Cardiac fibroblast (primary cell): ENCODE results near the gene AKAP13.
"Not testable (repeated sequence)": the region's sequence is repeated elsewhere in the genome, so short reads cannot be mapped to it uniquely, and the experiment has no call there.

ENCODE experiments used
- DNase-seq, 2 donors: peaks; one replicate each; pipeline versions ENCODE4 v3.0.0 to v3.0.0-alpha.2; 2010; ENCODE audit warnings: low read depth in 2 of 2
- H3K4me3 ChIP-seq, 2 donors: replicated peaks in 1 of 2; 1 replicate in 1 of 2; 2 replicates in 1 of 2; pipeline ENCODE4 v1.5.1; 2011; ENCODE audit warnings: low read depth in 2 of 2, low read length in 2 of 2, mild to moderate bottlenecking in 2 of 2, moderate library complexity in 1 of 2
- CTCF ChIP-seq: IDR thresholded peaks from one replicate; pipeline ENCODE4 v1.5.1; 2011; ENCODE audit warnings: low read depth, mild to moderate bottlenecking, low read length, inconsistent platforms

Gene AKAP13

GRCh38 chr15:85336880-85337279 lies 43.5 kb upstream of the AKAP13 start:
- no peak for TF ChIP-seq CTCF
- no peak overlapping the region for H3K4me3 ChIP-seq
- DNase-seq: no peak

GRCh38 chr15:85337425-85338074 lies 42.9 kb upstream of the AKAP13 start:
- H3K4me3 ChIP-seq: no peak overlapping the region
- TF ChIP-seq CTCF: no peak
- DNase-seq: peak in 1 of 2 donors; percentile 40

DNA sequence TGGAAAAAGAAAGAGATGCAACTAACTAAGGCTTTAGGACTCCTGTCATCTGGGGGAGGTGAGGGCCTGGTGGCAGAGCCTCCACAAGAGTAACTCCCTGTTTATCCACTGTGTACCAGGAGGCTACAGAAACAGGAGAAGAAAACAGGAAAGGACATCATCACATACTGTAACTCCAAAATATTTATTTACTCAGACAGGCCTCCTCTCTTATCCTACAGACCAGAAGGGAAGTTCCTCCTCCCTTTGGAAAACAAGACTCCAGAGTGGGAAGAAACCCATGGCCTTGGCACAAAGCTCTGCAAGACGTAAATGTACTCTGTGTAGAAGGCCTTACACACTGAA lies 40.1 kb upstream of the AKAP13 start:
- no peak for DNase-seq
- no peak overlapping the region for H3K4me3 ChIP-seq
- no peak for TF ChIP-seq CTCF

GRCh38 chr15:85340852-85341251 lies 39.6 kb upstream of the AKAP13 start:
- no peak for DNase-seq
- no peak for TF ChIP-seq CTCF
- H3K4me3 ChIP-seq: no peak overlapping the region

DNA sequence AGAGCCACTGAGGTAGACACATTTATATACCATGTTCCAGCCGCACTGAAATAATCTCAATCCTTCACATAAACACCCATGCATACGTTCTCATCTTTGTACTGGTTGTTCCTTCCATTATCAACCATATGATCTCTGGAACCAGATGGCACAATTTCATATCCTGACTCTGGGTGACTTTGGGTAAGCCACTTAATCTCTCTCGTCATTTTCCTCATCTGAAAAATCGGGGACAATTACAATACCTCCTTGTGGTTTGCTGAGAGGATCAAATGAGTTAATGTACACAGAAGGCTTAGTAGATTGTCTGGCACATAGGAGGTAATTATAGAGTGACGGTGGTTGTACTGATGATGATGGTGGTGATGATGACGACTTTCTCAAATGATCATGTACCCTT lies 38.2 kb upstream of the AKAP13 start:
- not testable (repeated sequence) for H3K4me3 ChIP-seq, DNase-seq

DNA sequence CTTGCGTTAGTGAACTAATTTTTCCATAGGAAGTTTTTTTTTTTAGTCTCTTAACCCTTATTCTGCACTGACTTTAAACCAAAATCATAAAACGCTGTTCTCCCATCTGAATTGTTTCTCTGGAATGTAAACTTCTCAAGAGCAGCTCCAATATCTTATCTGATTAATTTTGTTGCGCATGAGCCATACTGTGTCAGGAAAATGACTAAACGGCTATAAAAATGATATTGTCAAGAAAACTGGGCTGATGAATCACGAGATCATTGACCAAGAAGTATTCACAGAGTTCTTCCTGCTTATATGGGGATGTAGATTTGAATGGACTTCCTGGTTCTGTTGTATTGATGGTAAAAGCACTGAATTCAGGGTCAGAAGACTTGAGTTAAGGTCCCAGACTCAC lies 37.0 kb upstream of the AKAP13 start:
- not testable (repeated sequence) for H3K4me3 ChIP-seq
- peak; percentile 79 to 95 for DNase-seq

GRCh38 chr15:85344241-85344640 lies 36.2 kb upstream of the AKAP13 start:
- not testable (repeated sequence) for H3K4me3 ChIP-seq
- peak in 1 of 2 donors; percentile 61 for DNase-seq

DNA sequence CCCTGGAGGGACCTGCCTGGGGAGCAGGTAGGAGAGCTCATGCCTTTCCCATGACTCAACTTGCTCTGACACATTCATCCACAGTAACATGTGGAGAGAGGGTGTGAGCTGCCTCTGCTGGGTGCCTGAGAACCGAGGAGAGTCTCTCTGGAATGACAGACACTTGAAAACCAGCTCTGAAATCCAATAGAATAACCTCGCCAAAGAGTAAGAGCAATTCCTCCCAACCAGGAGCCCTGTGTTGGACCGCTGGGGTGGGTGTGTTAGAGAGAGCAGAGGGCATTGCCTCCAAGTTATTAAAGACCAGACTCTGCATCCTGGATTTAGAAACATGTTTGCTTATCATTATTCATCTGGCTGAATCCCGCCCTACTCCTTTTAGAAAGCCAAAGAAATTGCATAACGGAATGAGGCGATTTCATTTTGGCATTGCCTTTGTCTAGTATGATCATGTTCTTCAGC lies 35.7 kb upstream of the AKAP13 start:
- DNase-seq: peak; percentile 63 to 87
- not testable (repeated sequence) for H3K4me3 ChIP-seq

- DNase-seq: peak in 1 of 2 donors; percentile 51
- not testable (repeated sequence) for H3K4me3 ChIP-seq
Measured at GRCh38 chr15:85345196-85345918, 35.0 kb upstream of the AKAP13 start.

- DNase-seq, H3K4me3 ChIP-seq: not testable (repeated sequence)
Measured at GRCh38 chr15:85346462-85347084, 33.8 kb upstream of the AKAP13 start.

- DNase-seq: peak in 1 of 2 donors; percentile 43
- H3K4me3 ChIP-seq: not testable (repeated sequence)
Measured at GRCh38 chr15:85347264-85348047, 32.9 kb upstream of the AKAP13 start.

- H3K4me3 ChIP-seq, DNase-seq: not testable (repeated sequence)
Measured at GRCh38 chr15:85348048-85348766, 32.2 kb upstream of the AKAP13 start.
